H1 (cell line): ENCODE measurements around the gene ARF3. TPM values are rescaled to one million over a fixed set of nuclear protein-coding genes. Genes with fewer than 3 reads are reported as not detected.

Experiments used
- RBBP5 ChIP-seq: IDR thresholded peaks from 2 replicates; pipeline ENCODE4 v1.7.1; 2012; ENCODE audit warnings: low read depth, mild to moderate bottlenecking, inconsistent platforms, low read length, moderate library complexity, borderline replicate concordance
- SRF ChIP-seq: IDR thresholded peaks from 2 replicates; pipeline ENCODE4 v1.6.1; 2011; ENCODE audit warnings: mild to moderate bottlenecking, low read depth, low read length, moderate library complexity
- SUZ12 ChIP-seq: fragments of 200-600 bp; sonication (generic); IDR thresholded peaks from 2 replicates; pipeline ENCODE4 v1.6.1; 2012; ENCODE audit warnings: mild to moderate bottlenecking, inconsistent platforms, low read length, moderate library complexity, mixed read lengths
- polyA plus RNA-seq, 7 experiments: library from polyadenylated mRNA; depleted of rRNA in 3 of 7; stranded (reverse) in 5 of 7; unstranded in 2 of 7; fragments of >200 nt in 5 of 7; fragments of 200-250 nt in 2 of 7; gene quantifications; 1 replicate in 5 of 7; 2 replicates in 1 of 7; 4 replicates in 1 of 7; pipeline versions ENCODE4 v1.2.1 to v1.2.3, GENCODE V29; 2011 to 2013; ENCODE audit warnings: missing spikeins in 2 of 7, mixed read lengths in 2 of 7
- total RNA-seq: library from RNA; stranded (reverse); fragmentation: NEBNext Ultra II Directional; extraction: Animal tissue kit (Norgen Biotek cat#: 25700); gene quantifications from 2 replicates; pipeline ENCODE4 v1.2.1, GENCODE V29; 2021
- TF ChIP-seq, protein P1 (sequence below): fragments of 300-600 bp; sonication (generic); IDR thresholded peaks from 2 replicates; pipeline ENCODE4 v1.7.1; 2012; ENCODE audit warnings: low read length, moderate library complexity, mild to moderate bottlenecking, inconsistent platforms; ENCODE audit not compliant: insufficient replicate concordance

ARF3 gene
- total and polyA plus RNA-seq, 2 of the 8 experiments (the other 6 are each of a cell fraction or from before 2014, with no cell fraction given): 231 to 250 TPM

DNA sequence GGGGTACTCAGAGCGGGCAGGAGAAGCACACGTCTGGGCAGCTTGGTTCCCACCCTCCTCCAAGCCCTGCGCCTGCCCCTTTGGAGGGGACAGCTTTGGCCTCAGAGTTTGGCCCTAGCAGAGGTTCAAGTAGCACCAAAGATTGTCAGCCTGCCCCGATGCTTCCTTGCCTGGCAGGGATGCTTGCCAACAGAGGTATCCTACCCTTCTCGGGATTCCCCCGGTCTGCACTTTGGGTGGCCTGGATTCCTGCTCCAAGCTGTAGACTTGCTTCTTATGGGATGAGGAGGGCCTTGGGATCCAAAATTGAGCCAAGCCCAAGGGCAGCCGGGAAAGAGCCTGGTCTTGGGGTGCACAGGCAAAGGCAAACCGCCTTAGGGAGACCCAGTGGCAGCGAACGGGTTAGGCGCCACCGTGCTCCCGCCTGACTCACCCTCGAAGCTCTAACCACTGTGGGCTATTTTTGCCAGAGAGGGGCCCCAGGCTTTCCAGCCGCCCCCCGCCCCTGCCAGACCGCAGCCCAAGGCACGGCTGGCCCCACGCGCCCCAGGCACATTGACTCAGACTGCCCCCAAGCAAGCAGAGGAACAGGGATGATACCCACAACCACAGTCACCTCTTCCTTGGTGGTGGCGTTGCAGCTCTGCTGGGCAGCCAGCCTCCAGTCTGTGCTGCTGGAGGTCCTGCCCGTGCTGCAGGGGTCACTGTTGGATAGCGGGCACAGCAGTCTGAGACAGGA lies 15.1 kb upstream of the ARF3 start (continued):
- TF ChIP-seq, protein P1, sequence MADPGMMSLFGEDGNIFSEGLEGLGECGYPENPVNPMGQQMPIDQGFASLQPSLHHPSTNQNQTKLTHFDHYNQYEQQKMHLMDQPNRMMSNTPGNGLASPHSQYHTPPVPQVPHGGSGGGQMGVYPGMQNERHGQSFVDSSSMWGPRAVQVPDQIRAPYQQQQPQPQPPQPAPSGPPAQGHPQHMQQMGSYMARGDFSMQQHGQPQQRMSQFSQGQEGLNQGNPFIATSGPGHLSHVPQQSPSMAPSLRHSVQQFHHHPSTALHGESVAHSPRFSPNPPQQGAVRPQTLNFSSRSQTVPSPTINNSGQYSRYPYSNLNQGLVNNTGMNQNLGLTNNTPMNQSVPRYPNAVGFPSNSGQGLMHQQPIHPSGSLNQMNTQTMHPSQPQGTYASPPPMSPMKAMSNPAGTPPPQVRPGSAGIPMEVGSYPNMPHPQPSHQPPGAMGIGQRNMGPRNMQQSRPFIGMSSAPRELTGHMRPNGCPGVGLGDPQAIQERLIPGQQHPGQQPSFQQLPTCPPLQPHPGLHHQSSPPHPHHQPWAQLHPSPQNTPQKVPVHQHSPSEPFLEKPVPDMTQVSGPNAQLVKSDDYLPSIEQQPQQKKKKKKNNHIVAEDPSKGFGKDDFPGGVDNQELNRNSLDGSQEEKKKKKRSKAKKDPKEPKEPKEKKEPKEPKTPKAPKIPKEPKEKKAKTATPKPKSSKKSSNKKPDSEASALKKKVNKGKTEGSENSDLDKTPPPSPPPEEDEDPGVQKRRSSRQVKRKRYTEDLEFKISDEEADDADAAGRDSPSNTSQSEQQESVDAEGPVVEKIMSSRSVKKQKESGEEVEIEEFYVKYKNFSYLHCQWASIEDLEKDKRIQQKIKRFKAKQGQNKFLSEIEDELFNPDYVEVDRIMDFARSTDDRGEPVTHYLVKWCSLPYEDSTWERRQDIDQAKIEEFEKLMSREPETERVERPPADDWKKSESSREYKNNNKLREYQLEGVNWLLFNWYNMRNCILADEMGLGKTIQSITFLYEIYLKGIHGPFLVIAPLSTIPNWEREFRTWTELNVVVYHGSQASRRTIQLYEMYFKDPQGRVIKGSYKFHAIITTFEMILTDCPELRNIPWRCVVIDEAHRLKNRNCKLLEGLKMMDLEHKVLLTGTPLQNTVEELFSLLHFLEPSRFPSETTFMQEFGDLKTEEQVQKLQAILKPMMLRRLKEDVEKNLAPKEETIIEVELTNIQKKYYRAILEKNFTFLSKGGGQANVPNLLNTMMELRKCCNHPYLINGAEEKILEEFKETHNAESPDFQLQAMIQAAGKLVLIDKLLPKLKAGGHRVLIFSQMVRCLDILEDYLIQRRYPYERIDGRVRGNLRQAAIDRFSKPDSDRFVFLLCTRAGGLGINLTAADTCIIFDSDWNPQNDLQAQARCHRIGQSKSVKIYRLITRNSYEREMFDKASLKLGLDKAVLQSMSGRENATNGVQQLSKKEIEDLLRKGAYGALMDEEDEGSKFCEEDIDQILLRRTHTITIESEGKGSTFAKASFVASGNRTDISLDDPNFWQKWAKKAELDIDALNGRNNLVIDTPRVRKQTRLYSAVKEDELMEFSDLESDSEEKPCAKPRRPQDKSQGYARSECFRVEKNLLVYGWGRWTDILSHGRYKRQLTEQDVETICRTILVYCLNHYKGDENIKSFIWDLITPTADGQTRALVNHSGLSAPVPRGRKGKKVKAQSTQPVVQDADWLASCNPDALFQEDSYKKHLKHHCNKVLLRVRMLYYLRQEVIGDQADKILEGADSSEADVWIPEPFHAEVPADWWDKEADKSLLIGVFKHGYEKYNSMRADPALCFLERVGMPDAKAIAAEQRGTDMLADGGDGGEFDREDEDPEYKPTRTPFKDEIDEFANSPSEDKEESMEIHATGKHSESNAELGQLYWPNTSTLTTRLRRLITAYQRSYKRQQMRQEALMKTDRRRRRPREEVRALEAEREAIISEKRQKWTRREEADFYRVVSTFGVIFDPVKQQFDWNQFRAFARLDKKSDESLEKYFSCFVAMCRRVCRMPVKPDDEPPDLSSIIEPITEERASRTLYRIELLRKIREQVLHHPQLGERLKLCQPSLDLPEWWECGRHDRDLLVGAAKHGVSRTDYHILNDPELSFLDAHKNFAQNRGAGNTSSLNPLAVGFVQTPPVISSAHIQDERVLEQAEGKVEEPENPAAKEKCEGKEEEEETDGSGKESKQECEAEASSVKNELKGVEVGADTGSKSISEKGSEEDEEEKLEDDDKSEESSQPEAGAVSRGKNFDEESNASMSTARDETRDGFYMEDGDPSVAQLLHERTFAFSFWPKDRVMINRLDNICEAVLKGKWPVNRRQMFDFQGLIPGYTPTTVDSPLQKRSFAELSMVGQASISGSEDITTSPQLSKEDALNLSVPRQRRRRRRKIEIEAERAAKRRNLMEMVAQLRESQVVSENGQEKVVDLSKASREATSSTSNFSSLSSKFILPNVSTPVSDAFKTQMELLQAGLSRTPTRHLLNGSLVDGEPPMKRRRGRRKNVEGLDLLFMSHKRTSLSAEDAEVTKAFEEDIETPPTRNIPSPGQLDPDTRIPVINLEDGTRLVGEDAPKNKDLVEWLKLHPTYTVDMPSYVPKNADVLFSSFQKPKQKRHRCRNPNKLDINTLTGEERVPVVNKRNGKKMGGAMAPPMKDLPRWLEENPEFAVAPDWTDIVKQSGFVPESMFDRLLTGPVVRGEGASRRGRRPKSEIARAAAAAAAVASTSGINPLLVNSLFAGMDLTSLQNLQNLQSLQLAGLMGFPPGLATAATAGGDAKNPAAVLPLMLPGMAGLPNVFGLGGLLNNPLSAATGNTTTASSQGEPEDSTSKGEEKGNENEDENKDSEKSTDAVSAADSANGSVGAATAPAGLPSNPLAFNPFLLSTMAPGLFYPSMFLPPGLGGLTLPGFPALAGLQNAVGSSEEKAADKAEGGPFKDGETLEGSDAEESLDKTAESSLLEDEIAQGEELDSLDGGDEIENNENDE: no peak
- TF ChIP-seq SRF: no peak
- no peak for TF ChIP-seq RBBP5
- peak; percentile 17 for TF ChIP-seq SUZ12
